HepG2 (cell line): Measurements from ENCODE around the gene CEP20. TPM values are rescaled to one million over a fixed set of nuclear protein-coding genes. Genes with fewer than 3 reads are reported as not detected.

ENCODE experiments used
- ARID3A ChIP-seq: IDR thresholded peaks from 2 replicates; pipeline ENCODE4 v1.6.1; 2012; ENCODE audit warnings: low read depth, low read length, improper control_type of control experiment
- BRCA1 ChIP-seq: sonication (generic); formaldehyde crosslinking; IDR thresholded peaks from 2 replicates; pipeline ENCODE4 v1.4.0; 2020; ENCODE audit warnings: missing genetic modification reagents
- CC2D1A ChIP-seq: sonication (generic); formaldehyde crosslinking; IDR thresholded peaks from 2 replicates; pipeline ENCODE4 v1.8.1; 2023; ENCODE audit warnings: mild to moderate bottlenecking, missing genetic modification reagents
- E2F1 ChIP-seq: sonication (generic); formaldehyde crosslinking; IDR thresholded peaks from 2 replicates; pipeline ENCODE4 v1.5.0; 2020; ENCODE audit warnings: missing genetic modification reagents
- SSRP1 ChIP-seq: IDR thresholded peaks from 2 replicates; pipeline ENCODE4 v1.6.1; 2016; ENCODE audit warnings: control low read depth
- USF2 ChIP-seq, 2 experiments: sonication (generic) in 1 of 2; formaldehyde crosslinking in 1 of 2; IDR thresholded peaks; 2 replicates each; pipeline versions ENCODE4 v1.5.1 to v1.6.1; 2011 to 2020; ENCODE audit warnings: borderline replicate concordance in 1 of 2, low read depth in 1 of 2, low read length in 1 of 2, mild to moderate bottlenecking in 1 of 2, missing genetic modification reagents in 1 of 2, moderate library complexity in 1 of 2
- ZBTB49 ChIP-seq: sonication (generic); formaldehyde crosslinking; IDR thresholded peaks from 2 replicates; pipeline ENCODE4 v1.4.0; 2020; ENCODE audit warnings: missing genetic modification reagents, borderline replicate concordance
- ZNF280B ChIP-seq: sonication (generic); formaldehyde crosslinking; IDR thresholded peaks from 2 replicates; pipeline ENCODE4 v1.5.0; 2020; ENCODE audit warnings: missing genetic modification reagents, mild to moderate bottlenecking, borderline replicate concordance
- ZNF30 ChIP-seq: sonication (generic); formaldehyde crosslinking; IDR thresholded peaks from 2 replicates; pipeline ENCODE4 v1.5.0; 2020; ENCODE audit warnings: mild to moderate bottlenecking, missing genetic modification reagents
- ZSCAN5A ChIP-seq: sonication (generic); formaldehyde crosslinking; IDR thresholded peaks from 2 replicates; pipeline ENCODE4 v1.8.0; 2022; ENCODE audit warnings: mild to moderate bottlenecking, missing genetic modification reagents, borderline replicate concordance
- ZXDC ChIP-seq: sonication (generic); formaldehyde crosslinking; IDR thresholded peaks from 2 replicates; pipeline ENCODE4 v1.5.0; 2020; ENCODE audit warnings: mild to moderate bottlenecking, missing genetic modification reagents
- polyA plus RNA-seq, 8 experiments: library from polyadenylated mRNA; depleted of rRNA in 3 of 8; stranded (reverse) in 7 of 8; unstranded in 1 of 8; fragments of >200 nt; fragmentation: Illumina TruSeq in 4 of 8; extraction: Trizol in 4 of 8; gene quantifications; 2 replicates each; pipeline versions ENCODE4 v1.2.1 to v1.2.3, GENCODE V29; 2011 to 2016; ENCODE audit warnings: low read depth in 4 of 8, missing spikeins in 1 of 8, mixed read lengths in 1 of 8; ENCODE audit not compliant: insufficient read depth in 1 of 8
- total RNA-seq, 5 experiments: library from RNA; depleted of rRNA; stranded (reverse); fragments of >200 nt; fragmentation: Illumina TruSeq; extraction: Trizol; gene quantifications; 2 replicates each; pipeline ENCODE4 v1.2.3, GENCODE V29; 2016; ENCODE audit warnings: low read depth in 1 of 5

Gene CEP20
- total and polyA plus RNA-seq, 2 of the 13 experiments (the other 11 are each of a cell fraction or from before 2014, with no cell fraction given), result 53.0 to 54.1 TPM

- peak; percentile 86 for TF ChIP-seq ZNF280B (CRISPR knock-in tag)
- TF ChIP-seq CC2D1A (CRISPR knock-in tag), result 0 out of 2 replicates have a peak, but pooled peaks have one; percentile 45
- 0 out of 2 replicates have a peak, but pooled peaks have one; percentile 32 for TF ChIP-seq BRCA1
- no peak for TF ChIP-seq ZBTB49 (CRISPR knock-in tag)
- peak; percentile 78; the same call in 1 of the 2 replicates for TF ChIP-seq E2F1 (CRISPR knock-in tag)
- TF ChIP-seq USF2 (IDR thresholded peaks at IDR 0.05; ENCODE audit: low read depth, low read length), result no peak
- TF ChIP-seq USF2 (CRISPR knock-in tag; IDR thresholded peaks at IDR 0.05; ENCODE audit: borderline replicate concordance), result no peak
- TF ChIP-seq ZNF30 (CRISPR knock-in tag), result no peak; the same call in 1 of the 2 replicates
- peak; percentile 87; the same call in 1 of the 2 replicates for TF ChIP-seq ZXDC (CRISPR knock-in tag)
- no peak; the same call in 1 of the 2 replicates for TF ChIP-seq ARID3A
- no peak; the same call in 1 of the 2 replicates for TF ChIP-seq ZSCAN5A
- 0 out of 2 replicates have a peak, but pooled peaks have one; percentile 24 for TF ChIP-seq SSRP1 (CRISPR knock-in tag)
These were observed at the start of gene CEP20 (continued) for GRCh38 chr16:15888072-15888976.
